ENCODE results near the gene CRTC1.

The CRTC1 gene

GRCh38 chr19:18771328-18772242, 88.1 kb downstream of the CRTC1 start:
- DNase-seq (ENCODE audit: low spot score), result no peak

GRCh38 chr19:18772620-18773587, 89.4 kb downstream of the CRTC1 start:
- DNase-seq (ENCODE audit: low spot score), result no peak

- DNase-seq (ENCODE audit: low spot score), result no peak
Observed at GRCh38 chr19:18773682-18774081, 90.2 kb downstream of the CRTC1 start.

- DNase-seq (ENCODE audit: low spot score), result no peak
Observed at GRCh38 chr19:18774107-18774506, 90.6 kb downstream of the CRTC1 start.

- no peak for DNase-seq (ENCODE audit: low spot score)
Observed at GRCh38 chr19:18774782-18775444, 91.4 kb downstream of the CRTC1 start.

GRCh38 chr19:18775586-18776287, 92.3 kb downstream of the CRTC1 start:
- DNase-seq (ENCODE audit: low spot score), result no peak

- DNase-seq (ENCODE audit: low spot score), result no peak
Observed at GRCh38 chr19:18776288-18776594, 92.8 kb downstream of the CRTC1 start.

- no peak for DNase-seq (ENCODE audit: low spot score)
Observed at GRCh38 chr19:18776736-18777135, 93.3 kb downstream of the CRTC1 start.

GRCh38 chr19:18777301-18778075, 94.0 kb downstream of the CRTC1 start:
- DNase-seq (ENCODE audit: low spot score), result no peak

GRCh38 chr19:18778076-18778389, 94.6 kb downstream of the CRTC1 start:
- DNase-seq (ENCODE audit: low spot score), result no peak

GRCh38 chr19:18778826-18779495, 95.5 kb downstream of the CRTC1 start:
- no peak for DNase-seq (ENCODE audit: low spot score)

GRCh38 chr19:18780081-18780480, 96.6 kb downstream of the CRTC1 start:
- no peak for DNase-seq (ENCODE audit: low spot score)

GRCh38 chr19:18780631-18781030, 97.2 kb downstream of the CRTC1 start:
- no peak for DNase-seq (ENCODE audit: low spot score)

GRCh38 chr19:18781047-18781600, 97.6 kb downstream of the CRTC1 start:
- DNase-seq (ENCODE audit: low spot score), result no peak

GRCh38 chr19:18781885-18782527, 98.5 kb downstream of the CRTC1 start:
- DNase-seq (ENCODE audit: low spot score), result no peak

- DNase-seq (ENCODE audit: low spot score), result no peak
Observed at GRCh38 chr19:18782559-18783225, 99.2 kb downstream of the CRTC1 start.

- no peak for DNase-seq (ENCODE audit: low spot score)
Observed at GRCh38 chr19:18783958-18784785, 100.7 kb downstream of the CRTC1 start.

- DNase-seq (ENCODE audit: low spot score), result no peak
Observed at GRCh38 chr19:18784786-18785120, 101.3 kb downstream of the CRTC1 start.
